Measurements from ENCODE around the gene FBXL17.

- TF ChIP-seq POLR2AphosphoS5 (IDR thresholded peaks at IDR 0.05; ENCODE audit: low read depth, low read length) = no peak
- no peak for TF ChIP-seq TAF1 (IDR thresholded peaks at IDR 0.05; ENCODE audit: borderline replicate concordance, insufficient read depth, low read length)
- TF ChIP-seq REST (IDR thresholded peaks at IDR 0.05; ENCODE audit: insufficient read depth in 1 of 2, low read depth in 2 of 2, low read length in 2 of 2) = no peak
These were observed 496.3 kb downstream of the FBXL17 start for GRCh38 chr5:107885601-107886000.
